ENCODE data around the gene TNFRSF12A.
"Not testable (repeated sequence)": the region's sequence is repeated elsewhere in the genome, so short reads cannot be mapped to it uniquely, and the experiment has no call there.

Gene TNFRSF12A

GRCh38 chr16:3069146-3069545 is 49.0 kb downstream of the TNFRSF12A start:
- not testable (repeated sequence) for DNase-seq

GRCh38 chr16:3070608-3071111 is 50.5 kb downstream of the TNFRSF12A start:
- peak; percentile 40 for DNase-seq

GRCh38 chr16:3071655-3072054 is 51.5 kb downstream of the TNFRSF12A start:
- peak; percentile 39 for DNase-seq

Measured in stimulated activated CD4-positive, alpha-beta T cell treated with anti-CD3 and anti-CD28 coated beads, Interleukin-15, amount 100 ng/mL, for 24 hours (primary cell).